T-helper 2 cell treated with Interferon-gamma antibody and Interleukin-4, amounts not matched to agents 5 μg/mL and 100 μg/mL, for 36 hours (primary cell): ENCODE measurements around the gene MAN1A2.
"Not testable (repeated sequence)": the region's sequence is repeated elsewhere in the genome, so short reads cannot be mapped to it uniquely, and the experiment has no call there.

Experiments used
- DNase-seq: peaks from one replicate; pipeline ENCODE4 v3.0.0; 2021; ENCODE audit warnings: low spot score
- H3K27ac Mint-ChIP-seq: one replicate; pipeline ENCODE4 v1.8.0; 2021; ENCODE audit warnings: mild to moderate bottlenecking, mixed read lengths
- H3K27me3 Mint-ChIP-seq: one replicate; pipeline ENCODE4 v1.8.0; 2021; ENCODE audit warnings: low read depth, mixed read lengths
- H3K36me3 Mint-ChIP-seq: one replicate; pipeline ENCODE4 v1.8.0; 2021; ENCODE audit warnings: low read depth, mixed read lengths
- H3K4me1 Mint-ChIP-seq: one replicate; pipeline ENCODE4 v1.8.0; 2021; ENCODE audit warnings: low read depth, mixed read lengths
- H3K4me3 Mint-ChIP-seq: one replicate; pipeline ENCODE4 v1.8.0; 2022; ENCODE audit warnings: mild to moderate bottlenecking, moderate library complexity, mixed read lengths
- H3K9me3 Mint-ChIP-seq: one replicate; pipeline ENCODE4 v1.8.0; 2021; ENCODE audit warnings: mixed read lengths

MAN1A2 gene

GRCh38 chr1:117453958-117454357 is 86.7 kb downstream of the MAN1A2 start:
- Mint-ChIP-seq H3K4me3 (no peak overlapping the region), H3K36me3 (peaks cover 37% of the 10 kb centered on the region), H3K4me1 (peaks cover 7% of the 10 kb centered on the region), H3K27ac (no peak overlapping the region), H3K9me3 (peaks cover 8% of the 10 kb centered on the region), H3K27me3 (no peaks in the 10 kb centered on the region)
- DNase-seq: no peak

GRCh38 chr1:117458410-117458809 is 91.2 kb downstream of the MAN1A2 start:
- H3K27ac Mint-ChIP-seq, H3K4me1 Mint-ChIP-seq, H3K4me3 Mint-ChIP-seq, H3K9me3 Mint-ChIP-seq, DNase-seq, H3K27me3 Mint-ChIP-seq: not testable (repeated sequence)
- peaks cover 13% of the 10 kb centered on the region for H3K36me3 Mint-ChIP-seq

- Mint-ChIP-seq H3K4me1 (no peaks in the 10 kb centered on the region), H3K27ac (no peak overlapping the region), H3K27me3 (no peaks in the 10 kb centered on the region), H3K4me3 (no peak overlapping the region), H3K9me3 (no peaks in the 10 kb centered on the region), H3K36me3 (peaks cover 20% of the 10 kb centered on the region)
- DNase-seq: no peak
These were observed 99.5 kb downstream of the MAN1A2 start for GRCh38 chr1:117466761-117467160.

GRCh38 chr1:117467336-117467735 is 100.1 kb downstream of the MAN1A2 start:
- DNase-seq: no peak
- Mint-ChIP-seq H3K36me3 (peaks cover 20% of the 10 kb centered on the region), H3K27ac (no peak overlapping the region), H3K4me1 (no peaks in the 10 kb centered on the region), H3K9me3 (no peaks in the 10 kb centered on the region), H3K27me3 (no peaks in the 10 kb centered on the region), H3K4me3 (no peak overlapping the region)

GRCh38 chr1:117473063-117473462 is 105.8 kb downstream of the MAN1A2 start:
- no peak for DNase-seq
- no peaks in the 10 kb centered on the region for H3K4me1 Mint-ChIP-seq
- H3K27me3 Mint-ChIP-seq: no peaks in the 10 kb centered on the region
- H3K9me3 Mint-ChIP-seq: no peaks in the 10 kb centered on the region
- H3K36me3 Mint-ChIP-seq: peaks cover 29% of the 10 kb centered on the region
- no peak overlapping the region for H3K4me3 Mint-ChIP-seq
- no peak overlapping the region for H3K27ac Mint-ChIP-seq

GRCh38 chr1:117475495-117475894 is 108.2 kb downstream of the MAN1A2 start:
- H3K27ac Mint-ChIP-seq, H3K9me3 Mint-ChIP-seq, H3K4me1 Mint-ChIP-seq, H3K4me3 Mint-ChIP-seq, DNase-seq, H3K27me3 Mint-ChIP-seq: not testable (repeated sequence)
- peaks cover 25% of the 10 kb centered on the region for H3K36me3 Mint-ChIP-seq

- H3K27me3 Mint-ChIP-seq: no peaks in the 10 kb centered on the region
- H3K27ac Mint-ChIP-seq: no peak overlapping the region
- no peak for DNase-seq
- no peaks in the 10 kb centered on the region for H3K9me3 Mint-ChIP-seq
- H3K4me3 Mint-ChIP-seq: no peak overlapping the region
- H3K4me1 Mint-ChIP-seq: no peaks in the 10 kb centered on the region
- peaks cover 42% of the 10 kb centered on the region for H3K36me3 Mint-ChIP-seq
These were observed 111.8 kb downstream of the MAN1A2 start for GRCh38 chr1:117479086-117479485.

- no peak overlapping the region for H3K27ac Mint-ChIP-seq
- H3K9me3 Mint-ChIP-seq: no peaks in the 10 kb centered on the region
- H3K4me3 Mint-ChIP-seq: no peak overlapping the region
- H3K27me3 Mint-ChIP-seq: no peaks in the 10 kb centered on the region
- H3K36me3 Mint-ChIP-seq: peaks cover 33% of the 10 kb centered on the region
- no peak for DNase-seq
- no peaks in the 10 kb centered on the region for H3K4me1 Mint-ChIP-seq
These were observed 114.2 kb downstream of the MAN1A2 start for GRCh38 chr1:117481410-117481809.

- DNase-seq: no peak
- no peak overlapping the region for H3K27ac Mint-ChIP-seq
- H3K36me3 Mint-ChIP-seq: no peaks in the 10 kb centered on the region
- no peaks in the 10 kb centered on the region for H3K27me3 Mint-ChIP-seq
- no peak overlapping the region for H3K4me3 Mint-ChIP-seq
- no peaks in the 10 kb centered on the region for H3K9me3 Mint-ChIP-seq
- H3K4me1 Mint-ChIP-seq: no peaks in the 10 kb centered on the region
These were observed 126.7 kb downstream of the MAN1A2 start for GRCh38 chr1:117493906-117494305.

GRCh38 chr1:117495068-117495467 is 127.8 kb downstream of the MAN1A2 start:
- no peak for DNase-seq
- Mint-ChIP-seq H3K27me3 (no peaks in the 10 kb centered on the region), H3K9me3 (no peaks in the 10 kb centered on the region), H3K36me3 (peaks cover 3% of the 10 kb centered on the region), H3K4me1 (no peaks in the 10 kb centered on the region), H3K4me3 (no peak overlapping the region), H3K27ac (no peak overlapping the region)

GRCh38 chr1:117499071-117499470 is 131.8 kb downstream of the MAN1A2 start:
- Mint-ChIP-seq H3K36me3 (peaks cover 6% of the 10 kb centered on the region), H3K27ac (no peak overlapping the region), H3K4me1 (no peaks in the 10 kb centered on the region), H3K4me3 (no peak overlapping the region), H3K9me3 (no peaks in the 10 kb centered on the region), H3K27me3 (no peaks in the 10 kb centered on the region)
- DNase-seq: no peak

GRCh38 chr1:117500584-117500983 is 133.3 kb downstream of the MAN1A2 start:
- Mint-ChIP-seq H3K4me1 (no peaks in the 10 kb centered on the region), H3K27me3 (no peaks in the 10 kb centered on the region), H3K9me3 (no peaks in the 10 kb centered on the region), H3K27ac (no peak overlapping the region), H3K36me3 (peaks cover 11% of the 10 kb centered on the region), H3K4me3 (no peak overlapping the region)
- no peak for DNase-seq

- no peak for DNase-seq
- H3K27me3 Mint-ChIP-seq: no peaks in the 10 kb centered on the region
These were observed 134.0 kb downstream of the MAN1A2 start for GRCh38 chr1:117501281-117501680.

GRCh38 chr1:117511273-117511672 is 144.0 kb downstream of the MAN1A2 start:
- Mint-ChIP-seq H3K27ac (no peak overlapping the region), H3K4me1 (peaks cover 3% of the 10 kb centered on the region), H3K4me3 (no peak overlapping the region), H3K27me3 (no peaks in the 10 kb centered on the region), H3K36me3 (peaks cover 5% of the 10 kb centered on the region), H3K9me3 (no peaks in the 10 kb centered on the region)
- DNase-seq: no peak

More at GRCh38 chr1:117501281-117501680, 134.0 kb downstream of the MAN1A2 start:
- no peaks in the 10 kb centered on the region for H3K9me3 Mint-ChIP-seq
- H3K4me3 Mint-ChIP-seq: no peak overlapping the region
- peaks cover 11% of the 10 kb centered on the region for H3K36me3 Mint-ChIP-seq
- no peak overlapping the region for H3K27ac Mint-ChIP-seq
- H3K4me1 Mint-ChIP-seq: no peaks in the 10 kb centered on the region

- no peak overlapping the region for H3K27ac Mint-ChIP-seq
- no peak for DNase-seq
- H3K27me3 Mint-ChIP-seq: no peaks in the 10 kb centered on the region
- H3K4me1 Mint-ChIP-seq: peaks cover 3% of the 10 kb centered on the region
- H3K4me3 Mint-ChIP-seq: no peak overlapping the region
- peaks cover 11% of the 10 kb centered on the region for H3K36me3 Mint-ChIP-seq
- H3K9me3 Mint-ChIP-seq: no peaks in the 10 kb centered on the region
These were observed 145.6 kb downstream of the MAN1A2 start for GRCh38 chr1:117512728-117513321.
